Cardiac muscle cell (in vitro differentiated cells and primary cell): ENCODE results near the gene GZF1. TPM values are rescaled to one million over a fixed set of nuclear protein-coding genes. Genes with fewer than 3 reads are reported as not detected.

Experiments
- DNase-seq, 2 donors: peaks; one replicate each; pipeline versions ENCODE4 v3.0.0 to v3.0.0-alpha.2; 2010 to 2017; ENCODE audit warnings: low read depth in 1 of 2, low spot score in 1 of 2
- H3K27ac ChIP-seq: fragments of 200-600 bp; sonication (generic); 2 replicates; pipeline ENCODE4 v1.5.1; 2016
- H3K27me3 ChIP-seq: fragments of 200-600 bp; sonication (generic); 2 replicates; pipeline ENCODE4 v1.6.0; 2016; ENCODE audit warnings: control low read depth
- H3K36me3 ChIP-seq: fragments of 200-600 bp; sonication (generic); 2 replicates; pipeline ENCODE4 v1.5.1; 2016; ENCODE audit warnings: control low read depth
- H3K4me1 ChIP-seq: fragments of 200-600 bp; sonication (generic); 2 replicates; pipeline ENCODE4 v1.8.1; 2017; ENCODE audit warnings: low read depth, mild to moderate bottlenecking, mixed run types
- H3K4me3 ChIP-seq: fragments of 200-600 bp; sonication (generic); 2 replicates; pipeline ENCODE4 v1.5.1; 2016; ENCODE audit warnings: mild to moderate bottlenecking
- H3K9me3 ChIP-seq: fragments of 200-600 bp; sonication (generic); 2 replicates; pipeline ENCODE4 v1.5.1; 2017; ENCODE audit warnings: low read depth, mild to moderate bottlenecking, control low read depth
- polyA plus RNA-seq: library from polyadenylated mRNA; unstranded; fragments of >200 nt; fragmentation: Nextera tagmentation; extraction: Ambion mirVana; gene quantifications from 2 replicates; pipeline ENCODE4 v1.2.1, GENCODE V29; 2016
- total RNA-seq: library from RNA; depleted of rRNA; stranded (reverse); fragments of >200 nt; gene quantifications from 2 replicates; pipeline ENCODE4 v1.2.3, GENCODE V29; 2016
- TF ChIP-seq, protein P1 (sequence below): IDR thresholded peaks from 2 replicates; pipeline ENCODE4 v1.5.1; 2012; ENCODE audit warnings: low read depth, mild to moderate bottlenecking, low read length

Gene GZF1
- total and polyA plus RNA-seq, 2 experiments from 2014 or later = 7.4 to 19.0 TPM

DNA sequence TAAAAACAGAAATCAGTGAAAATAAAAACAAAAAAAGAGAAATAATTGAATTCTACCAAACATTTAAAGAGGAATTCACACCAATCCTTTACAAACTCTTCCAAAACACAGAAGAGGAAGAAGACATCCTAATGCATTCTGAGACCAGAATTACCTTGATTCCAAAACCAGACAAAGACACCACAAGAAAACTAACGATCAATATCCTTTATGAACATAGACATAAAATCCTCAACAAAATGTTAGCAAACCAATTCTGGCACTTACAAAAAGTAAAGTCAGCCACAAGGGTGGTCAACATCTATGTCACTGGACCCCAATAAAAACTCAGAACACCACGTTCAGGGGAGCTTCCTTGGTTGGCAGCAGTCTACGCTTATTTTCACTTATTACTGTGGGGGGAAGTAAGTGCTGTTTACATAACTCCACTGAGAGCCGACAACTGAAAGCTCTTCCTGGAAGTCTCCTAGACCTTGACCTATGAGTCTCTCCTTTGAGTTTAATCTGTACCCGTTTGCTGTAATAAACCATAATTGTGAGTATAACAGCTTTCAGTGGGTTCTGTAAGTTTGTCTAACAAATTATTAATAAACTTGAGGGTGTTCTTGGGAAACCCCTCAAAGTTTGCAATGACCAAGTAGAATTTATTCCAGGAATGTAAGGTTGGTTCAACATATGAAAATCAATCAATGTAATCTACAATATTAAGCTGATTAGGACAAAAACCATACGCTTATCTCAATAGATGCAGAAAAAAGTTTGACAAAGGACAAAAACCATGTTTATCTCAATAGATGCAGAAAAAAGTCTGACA lies 24.5 kb downstream of the GZF1 start:
- no peak for DNase-seq
- Histone ChIP-seq H3K27me3 (no peaks in the 10 kb centered on the region), H3K27ac (no peak overlapping the region), H3K9me3 (no peaks in the 10 kb centered on the region), H3K4me3 (no peak overlapping the region), H3K36me3 (peaks cover 11% of the 10 kb centered on the region), H3K4me1 (peaks cover 7% of the 10 kb centered on the region)
- TF ChIP-seq, protein P1, sequence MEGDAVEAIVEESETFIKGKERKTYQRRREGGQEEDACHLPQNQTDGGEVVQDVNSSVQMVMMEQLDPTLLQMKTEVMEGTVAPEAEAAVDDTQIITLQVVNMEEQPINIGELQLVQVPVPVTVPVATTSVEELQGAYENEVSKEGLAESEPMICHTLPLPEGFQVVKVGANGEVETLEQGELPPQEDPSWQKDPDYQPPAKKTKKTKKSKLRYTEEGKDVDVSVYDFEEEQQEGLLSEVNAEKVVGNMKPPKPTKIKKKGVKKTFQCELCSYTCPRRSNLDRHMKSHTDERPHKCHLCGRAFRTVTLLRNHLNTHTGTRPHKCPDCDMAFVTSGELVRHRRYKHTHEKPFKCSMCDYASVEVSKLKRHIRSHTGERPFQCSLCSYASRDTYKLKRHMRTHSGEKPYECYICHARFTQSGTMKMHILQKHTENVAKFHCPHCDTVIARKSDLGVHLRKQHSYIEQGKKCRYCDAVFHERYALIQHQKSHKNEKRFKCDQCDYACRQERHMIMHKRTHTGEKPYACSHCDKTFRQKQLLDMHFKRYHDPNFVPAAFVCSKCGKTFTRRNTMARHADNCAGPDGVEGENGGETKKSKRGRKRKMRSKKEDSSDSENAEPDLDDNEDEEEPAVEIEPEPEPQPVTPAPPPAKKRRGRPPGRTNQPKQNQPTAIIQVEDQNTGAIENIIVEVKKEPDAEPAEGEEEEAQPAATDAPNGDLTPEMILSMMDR = no peak

DNA sequence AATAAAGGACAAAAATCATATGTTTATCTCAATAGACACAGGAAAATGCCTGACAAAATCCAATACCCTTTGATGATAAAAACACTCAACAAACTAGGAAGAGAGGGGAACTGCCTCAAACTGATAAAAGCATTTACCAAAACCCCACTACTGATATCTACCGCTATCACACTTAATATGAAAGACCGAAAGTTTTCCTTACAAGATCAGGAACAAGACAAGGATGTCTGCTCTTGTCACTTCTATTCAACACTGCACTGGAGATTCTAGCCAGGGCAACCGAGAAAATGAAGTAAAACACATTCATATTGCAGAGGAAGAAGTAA lies 25.1 kb downstream of the GZF1 start:
- Histone ChIP-seq H3K27ac (no peak overlapping the region), H3K4me3 (no peak overlapping the region), H3K36me3 (peaks cover 11% of the 10 kb centered on the region), H3K4me1 (peaks cover 1% of the 10 kb centered on the region), H3K9me3 (no peaks in the 10 kb centered on the region), H3K27me3 (no peaks in the 10 kb centered on the region)
- TF ChIP-seq, protein P1 = no peak
- DNase-seq = no peak

DNA sequence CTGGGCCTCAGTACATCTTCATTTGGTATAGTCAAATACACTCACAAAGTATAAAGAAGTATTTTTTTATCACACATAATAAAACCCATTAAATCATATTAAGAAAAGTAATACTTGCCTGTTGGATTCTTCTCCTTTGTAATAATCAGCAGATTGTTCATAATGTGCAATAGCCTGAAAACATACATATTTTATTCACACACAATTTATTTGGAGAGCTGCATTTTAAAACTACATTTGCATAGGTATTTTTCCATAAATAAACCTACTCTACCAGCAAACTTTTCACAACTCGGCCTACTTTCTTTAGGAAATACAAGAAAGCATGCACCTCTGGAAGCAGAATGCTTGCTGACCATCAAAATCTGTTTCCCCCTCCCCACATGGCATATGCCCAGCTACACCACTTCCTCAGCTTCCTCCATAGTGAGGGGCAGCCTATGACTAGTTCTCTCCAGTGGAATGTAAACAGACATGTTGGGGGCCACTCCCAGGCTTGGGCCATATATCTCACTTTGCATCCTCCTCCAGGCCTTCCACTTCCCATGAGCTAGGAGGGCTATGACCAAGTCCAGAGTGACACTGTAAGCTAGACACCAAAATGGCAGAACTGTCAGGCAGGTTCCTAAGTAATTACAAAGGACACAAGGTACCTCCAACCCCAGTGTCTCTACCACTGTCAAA lies 28.3 kb downstream of the GZF1 start:
- H3K36me3 ChIP-seq = peaks cover 17% of the 10 kb centered on the region
- H3K27ac ChIP-seq = no peak overlapping the region
- TF ChIP-seq, protein P1 = no peak
- no peaks in the 10 kb centered on the region for H3K9me3 ChIP-seq
- no peaks in the 10 kb centered on the region for H3K4me1 ChIP-seq
- H3K4me3 ChIP-seq = no peak overlapping the region
- H3K27me3 ChIP-seq = no peaks in the 10 kb centered on the region
- no peak for DNase-seq

DNA sequence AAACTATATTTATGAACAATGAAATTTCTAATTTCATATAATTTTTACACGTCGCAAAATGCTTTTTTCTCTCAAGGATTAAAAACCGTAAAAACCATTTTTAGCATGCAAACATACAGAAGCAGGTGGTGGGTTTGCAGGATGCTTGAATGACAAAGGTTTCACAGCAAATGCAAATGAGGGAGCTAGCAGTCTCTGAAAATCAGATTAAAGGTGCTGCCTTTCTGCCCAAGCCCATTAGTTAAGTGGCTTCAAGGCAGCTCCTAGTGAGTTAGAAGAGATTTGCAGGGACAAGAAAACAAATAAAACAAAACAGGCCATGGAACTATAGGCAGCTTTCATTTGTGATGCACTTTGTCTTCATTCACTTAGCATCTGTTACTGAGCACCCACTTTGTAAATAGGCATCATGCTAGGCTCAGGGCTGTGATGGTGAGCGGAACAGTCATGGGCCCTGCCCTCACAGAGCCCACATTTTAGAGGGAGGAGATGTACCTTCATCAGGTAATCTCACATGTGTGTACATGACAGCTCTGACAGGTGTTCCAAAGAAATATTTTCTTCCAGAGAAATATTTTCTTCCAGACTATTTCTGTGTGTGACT lies 29.8 kb downstream of the GZF1 start:
- TF ChIP-seq, protein P1 = no peak
- peaks cover 21% of the 10 kb centered on the region for H3K36me3 ChIP-seq
- H3K9me3 ChIP-seq = no peaks in the 10 kb centered on the region
- H3K4me1 ChIP-seq = no peaks in the 10 kb centered on the region
- no peaks in the 10 kb centered on the region for H3K27me3 ChIP-seq
- H3K4me3 ChIP-seq = no peak overlapping the region
- no peak for DNase-seq
- no peak overlapping the region for H3K27ac ChIP-seq

DNA sequence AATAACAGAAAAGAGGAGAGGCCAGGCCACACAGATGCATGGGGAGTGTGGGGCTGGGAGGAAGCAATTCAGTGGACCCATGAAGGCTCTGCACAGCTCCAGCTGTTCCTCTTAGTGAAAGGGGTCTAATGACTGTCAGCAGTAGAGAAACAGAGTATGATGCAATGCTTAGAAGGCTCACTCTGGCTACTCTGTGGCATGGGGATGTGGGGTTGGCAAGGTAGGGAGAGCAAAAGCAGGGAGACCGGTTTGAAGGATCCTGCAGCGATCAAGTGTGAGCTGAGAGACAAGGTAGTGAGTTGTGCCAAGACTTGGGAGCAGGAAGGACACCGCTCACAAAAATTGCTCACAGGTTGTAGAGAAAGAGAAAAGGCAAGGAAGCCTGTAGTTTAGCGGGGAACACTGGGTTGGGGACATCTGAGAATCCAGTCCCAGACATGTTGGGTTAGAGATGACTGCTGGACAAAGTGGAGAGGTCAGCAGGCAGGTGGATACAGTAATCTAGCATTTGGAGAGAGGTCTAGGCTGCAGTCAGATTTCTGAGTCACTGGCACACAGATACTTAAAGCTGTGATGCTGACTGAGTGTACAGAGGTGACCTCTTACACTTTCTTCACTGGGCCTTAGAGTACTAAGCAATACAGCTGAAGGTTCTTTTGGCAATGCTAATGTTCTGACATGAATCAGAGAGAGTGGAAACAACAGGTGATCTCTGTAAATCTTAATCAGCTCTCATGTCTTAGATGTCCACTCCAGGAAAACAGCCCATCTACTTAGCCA lies 32.2 kb downstream of the GZF1 start:
- no peak for DNase-seq
- H3K27me3 ChIP-seq = no peaks in the 10 kb centered on the region
- no peak overlapping the region for H3K27ac ChIP-seq
- peaks cover 15% of the 10 kb centered on the region for H3K36me3 ChIP-seq
- H3K9me3 ChIP-seq = no peaks in the 10 kb centered on the region
- no peaks in the 10 kb centered on the region for H3K4me1 ChIP-seq
- TF ChIP-seq, protein P1 = no peak
- no peak overlapping the region for H3K4me3 ChIP-seq
